Spleen (tissue), 11 donors: ENCODE measurements around the gene VWA3B. TPM values are rescaled to one million over a fixed set of nuclear protein-coding genes. Genes with fewer than 3 reads are reported as not detected.
"Not testable (repeated sequence)": the region's sequence is repeated elsewhere in the genome, so short reads cannot be mapped to it uniquely, and the experiment has no call there.

Experiments used
- DNase-seq: peaks from one replicate; pipeline ENCODE4 v3.0.0-alpha.2; 2020
- H3K27ac ChIP-seq, 8 donors: fragments of 200-600 bp; sonication (generic) in 7 of 8; 1 replicate in 4 of 8; 2 replicates in 4 of 8; pipeline versions ENCODE4 v1.5.0 to v1.8.0; 2016 to 2021; ENCODE audit warnings: inconsistent platforms in 4 of 8, mild to moderate bottlenecking in 4 of 8, moderate library complexity in 1 of 8
- H3K27me3 ChIP-seq, 7 donors: fragments of 200-600 bp; sonication (generic) in 6 of 7; replicated peaks in 1 of 7; 1 replicate in 4 of 7; 2 replicates in 3 of 7; pipeline versions ENCODE4 v1.5.0 to v1.8.0; 2016 to 2021; ENCODE audit warnings: inconsistent platforms in 3 of 7, mild to moderate bottlenecking in 1 of 7
- H3K36me3 ChIP-seq, 6 donors: fragments of 200-600 bp; sonication (generic) in 5 of 6; 1 replicate in 4 of 6; 2 replicates in 2 of 6; pipeline versions ENCODE4 v1.5.0 to v1.8.0; 2016 to 2021; ENCODE audit warnings: inconsistent platforms in 2 of 6
- H3K4me1 ChIP-seq, 6 donors: fragments of 200-600 bp; sonication (generic) in 5 of 6; 1 replicate in 3 of 6; 2 replicates in 3 of 6; pipeline versions ENCODE4 v1.5.0 to v1.8.0; 2016 to 2021; ENCODE audit warnings: inconsistent platforms in 3 of 6
- H3K4me3 ChIP-seq, 8 donors: fragments of 200-600 bp; sonication (generic) in 7 of 8; 1 replicate in 4 of 8; 2 replicates in 4 of 8; pipeline versions ENCODE4 v1.5.0 to v1.8.0; 2016 to 2021; ENCODE audit warnings: inconsistent platforms in 4 of 8, mild to moderate bottlenecking in 4 of 8, moderate library complexity in 2 of 8
- H3K9me3 ChIP-seq, 8 donors: fragments of 200-600 bp; sonication (generic) in 7 of 8; 1 replicate in 4 of 8; 2 replicates in 4 of 8; pipeline versions ENCODE4 v1.5.0 to v1.8.0; 2016 to 2021; ENCODE audit warnings: inconsistent platforms in 4 of 8
- POLR2A ChIP-seq, 3 donors: fragments of 450-650 bp; IDR thresholded peaks; one replicate each; pipeline ENCODE4 v1.5.1; 2017; ENCODE audit warnings: antibody characterized with exemption in 3 of 3, mild to moderate bottlenecking in 1 of 3
- POLR2AphosphoS5 ChIP-seq, 3 donors: sonication (generic); formaldehyde crosslinking; IDR thresholded peaks; one replicate each; pipeline ENCODE4 v1.5.1; 2017; ENCODE audit warnings: antibody characterized with exemption in 3 of 3
- WGBS, 5 donors: extraction: QIAGEN DNeasy Blood & Tissue Kit in 3 of 5; methylation state at CpG; one replicate each; pipeline versions ENCODE4 v1.1.5 to v1.1.7; 2013 to 2018; 5-methylcytosine and 5-hydroxymethylcytosine counted together
- intact Hi-C: fragments of 100-400 bp; cut with DNase I; formaldehyde crosslinking; loops from one replicate; pipeline ENCODE4 v1.15.0; 2023; ENCODE audit warnings: low total_unique reads
- polyA plus RNA-seq, 3 donors: library from polyadenylated mRNA; stranded (reverse); fragments of 200-250 nt; gene quantifications; one replicate each; pipeline ENCODE4 v1.2.1, GENCODE V29; 2013
- total RNA-seq, 7 donors: library from RNA; depleted of rRNA in 3 of 7; stranded (reverse); fragments of >200 nt in 3 of 7; fragmentation: NEBNext Ultra II Directional in 4 of 7; extraction: Animal tissue kit (Norgen Biotek cat#: 25700) in 4 of 7; gene quantifications; one replicate each; pipeline versions ENCODE4 v1.1.0 to v1.2.1, GENCODE V29; 2016 to 2021
- TF ChIP-seq, protein P1 (sequence below), 11 experiments: fragments of 200-600 bp in 7 of 11; fragments of 450-650 bp in 4 of 11; sonication (generic) in 4 of 11; IDR thresholded peaks in 8 of 11; conservative IDR thresholded peaks in 3 of 11; 1 replicate in 7 of 11; 2 replicates in 4 of 11; pipeline versions ENCODE4 v1.4.0 to v1.8.0; 2016 to 2021; ENCODE audit warnings: antibody characterized with exemption in 11 of 11, inconsistent platforms in 4 of 11, mild to moderate bottlenecking in 1 of 11
- donor health status: healthy with polysubstance abuse.
- donor health status: DM: no; HTN: no; CAD: no; lungs with moderate emphysema.
- donor health status: DM: no; HTN: no; CAD: no.
- donor health status: Bipolar disorder and iron deficiency.
- donor health status: healthy.
- donor health status: DM: no; HTN: no; CAD: no.
- donor health status: DM: yes; HTN: yes; CAD: no.

Gene VWA3B
- total and polyA plus RNA-seq, 10 donors, result 0.02 to 0.13 TPM; not detected in 8

DNA sequence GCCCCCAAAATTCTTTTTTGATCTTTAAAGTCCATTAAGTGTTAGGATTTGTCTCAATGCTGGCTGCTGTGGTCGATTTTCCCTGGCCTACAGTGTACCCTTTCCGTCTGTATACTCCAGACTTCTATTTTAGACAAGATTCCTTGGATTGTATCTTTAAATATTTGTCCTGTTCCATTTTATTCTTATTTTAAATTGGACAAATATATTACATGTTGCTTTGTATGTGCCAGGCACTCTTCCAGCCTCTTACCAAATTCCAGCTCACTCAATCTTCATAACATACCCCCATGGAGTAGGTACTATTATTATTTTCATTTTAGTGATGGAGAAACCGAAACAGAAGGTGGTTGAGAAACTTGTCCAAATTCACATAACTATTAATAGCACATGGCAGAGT lies 58.1 kb downstream of the VWA3B start:
- no peak for DNase-seq
- Histone ChIP-seq H3K27me3 (no peaks in the 10 kb centered on the region), H3K4me3 (no peak overlapping the region), H3K36me3 (no peaks in the 10 kb centered on the region), H3K27ac (no peak overlapping the region), H3K9me3 (no peaks in the 10 kb centered on the region), H3K4me1 (peaks cover 0 to 10% (median 0%) of the 10 kb centered on the region in 6 donors)
- no peak for TF ChIP-seq POLR2A (IDR thresholded peaks at IDR 0.05)
- 68 to 85% (median 74%) methylated on average over 3 of the region's 3 CpGs for WGBS, 5 donors
- intact Hi-C loops, result no loop called here

DNA sequence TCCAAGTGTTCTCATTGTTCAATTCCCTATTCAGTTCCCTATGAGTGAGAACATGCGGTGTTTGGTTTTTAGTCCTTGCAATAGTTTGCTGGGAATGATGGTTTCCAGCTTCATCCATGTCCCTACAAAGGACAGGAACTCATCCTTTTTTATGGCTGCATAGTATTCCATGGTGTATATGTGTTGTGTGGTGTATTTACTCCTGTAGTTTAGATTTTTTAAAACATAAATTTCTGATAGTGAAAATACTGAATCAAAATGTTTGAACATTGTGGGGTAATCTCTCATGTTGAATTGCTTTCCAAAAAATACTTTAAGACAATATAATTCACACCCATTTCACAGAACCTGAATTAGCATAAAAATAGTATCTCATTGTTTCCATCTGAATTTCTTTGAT lies 60.9 kb downstream of the VWA3B start:
- WGBS, 5 donors, result 85 to 97% (median 95%) methylated on average over 1 of the region's 1 CpG
- DNase-seq, H3K4me3 ChIP-seq, intact Hi-C loops, H3K27me3 ChIP-seq, H3K9me3 ChIP-seq, H3K27ac ChIP-seq, H3K36me3 ChIP-seq: not testable (repeated sequence)
- H3K4me1 ChIP-seq, result peaks cover 0 to 10% (median 0%) of the 10 kb centered on the region in 6 donors

DNA sequence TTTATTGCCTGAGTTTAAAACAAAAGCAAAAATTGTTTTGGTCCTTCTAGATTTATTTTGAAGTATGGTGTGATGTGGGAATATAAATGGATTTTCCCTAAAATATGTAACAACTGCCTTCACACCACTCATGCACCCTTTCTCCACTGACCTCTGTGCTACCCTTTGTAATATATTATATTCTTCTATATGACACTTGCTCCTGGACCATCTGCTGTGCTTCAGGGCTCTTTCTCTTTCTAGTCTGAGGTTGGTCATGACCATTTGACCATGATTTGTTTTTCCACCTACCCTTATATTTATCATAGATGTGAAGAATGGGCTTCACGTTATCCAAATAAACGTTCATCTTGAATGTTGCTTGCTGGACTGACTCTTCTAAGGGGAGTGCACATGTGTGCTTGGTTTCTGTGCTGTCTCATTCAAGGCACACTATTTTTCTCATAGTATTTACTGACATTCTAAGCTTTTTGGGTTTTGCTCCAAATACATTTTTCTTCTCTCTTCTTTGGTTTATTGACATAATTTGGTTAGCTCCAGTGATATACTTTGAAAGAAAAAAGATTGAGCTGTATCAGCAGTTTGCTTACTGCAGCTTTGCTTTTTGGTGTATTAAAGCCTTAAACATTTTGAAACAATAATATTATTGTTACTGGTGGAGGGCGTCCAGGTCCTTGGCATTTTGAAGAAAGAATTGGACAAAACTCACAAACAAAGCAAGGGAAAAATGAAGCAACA lies 61.8 kb downstream of the VWA3B start:
- TF ChIP-seq, protein P1, sequence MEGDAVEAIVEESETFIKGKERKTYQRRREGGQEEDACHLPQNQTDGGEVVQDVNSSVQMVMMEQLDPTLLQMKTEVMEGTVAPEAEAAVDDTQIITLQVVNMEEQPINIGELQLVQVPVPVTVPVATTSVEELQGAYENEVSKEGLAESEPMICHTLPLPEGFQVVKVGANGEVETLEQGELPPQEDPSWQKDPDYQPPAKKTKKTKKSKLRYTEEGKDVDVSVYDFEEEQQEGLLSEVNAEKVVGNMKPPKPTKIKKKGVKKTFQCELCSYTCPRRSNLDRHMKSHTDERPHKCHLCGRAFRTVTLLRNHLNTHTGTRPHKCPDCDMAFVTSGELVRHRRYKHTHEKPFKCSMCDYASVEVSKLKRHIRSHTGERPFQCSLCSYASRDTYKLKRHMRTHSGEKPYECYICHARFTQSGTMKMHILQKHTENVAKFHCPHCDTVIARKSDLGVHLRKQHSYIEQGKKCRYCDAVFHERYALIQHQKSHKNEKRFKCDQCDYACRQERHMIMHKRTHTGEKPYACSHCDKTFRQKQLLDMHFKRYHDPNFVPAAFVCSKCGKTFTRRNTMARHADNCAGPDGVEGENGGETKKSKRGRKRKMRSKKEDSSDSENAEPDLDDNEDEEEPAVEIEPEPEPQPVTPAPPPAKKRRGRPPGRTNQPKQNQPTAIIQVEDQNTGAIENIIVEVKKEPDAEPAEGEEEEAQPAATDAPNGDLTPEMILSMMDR (IDR thresholded peaks at IDR 0.05 in 8 of 11, conservative IDR thresholded peaks at IDR 0.05 in 3 of 11), result no peak
- TF ChIP-seq POLR2A (IDR thresholded peaks at IDR 0.05), result no peak
- TF ChIP-seq POLR2AphosphoS5 (IDR thresholded peaks at IDR 0.05), result no peak
- 68 to 85% (median 79%) methylated on average over 3 of the region's 3 CpGs for WGBS, 5 donors
- peaks cover 0 to 10% (median 0%) of the 10 kb centered on the region in 6 donors for H3K4me1 ChIP-seq
- no peak for DNase-seq
- H3K36me3 ChIP-seq, result no peaks in the 10 kb centered on the region
- H3K27ac ChIP-seq, result peak overlapping the region in 3 of 8 donors; percentile 42 to 55 (median 44)
- no peaks in the 10 kb centered on the region for H3K27me3 ChIP-seq
- H3K4me3 ChIP-seq, result peak overlapping the region in 2 of 8 donors; percentile 24 to 32
- intact Hi-C loops, result no loop called here
- no peaks in the 10 kb centered on the region for H3K9me3 ChIP-seq

DNA sequence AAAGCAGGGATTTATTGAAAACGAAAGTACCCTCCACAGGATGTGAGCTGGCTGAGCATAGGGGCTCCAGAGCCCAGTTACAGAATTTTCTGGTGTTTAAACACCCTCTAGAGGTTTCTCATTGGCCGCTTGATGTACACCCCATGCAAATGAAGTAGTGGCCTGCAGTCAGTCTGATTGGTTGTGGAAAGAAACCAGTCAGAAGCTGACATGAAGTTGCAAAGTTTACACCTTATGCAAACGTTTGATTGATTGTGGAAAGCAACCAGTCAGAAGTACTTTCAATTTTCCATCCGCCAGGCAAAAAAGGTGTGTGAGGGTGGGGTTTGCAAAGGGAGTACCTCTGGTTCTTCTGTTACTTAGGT lies 62.3 kb downstream of the VWA3B start:
- no peak for DNase-seq
- H3K27me3 ChIP-seq, result no peaks in the 10 kb centered on the region
- no peaks in the 10 kb centered on the region for H3K9me3 ChIP-seq
- peak overlapping the region in 3 of 8 donors; percentile 42 to 55 (median 44) for H3K27ac ChIP-seq
- peaks cover 0 to 10% (median 0%) of the 10 kb centered on the region in 6 donors for H3K4me1 ChIP-seq
- intact Hi-C loops, result no loop called here
- H3K36me3 ChIP-seq, result no peaks in the 10 kb centered on the region
- WGBS, 5 donors, result 36 to 54% (median 42%) methylated on average over 4 of the region's 4 CpGs
- H3K4me3 ChIP-seq, result peak overlapping the region in 2 of 8 donors; percentile 24 to 32
- TF ChIP-seq, protein P1 (IDR thresholded peaks at IDR 0.05 in 8 of 11, conservative IDR thresholded peaks at IDR 0.05 in 3 of 11), result no peak
- no peak for TF ChIP-seq POLR2AphosphoS5 (IDR thresholded peaks at IDR 0.05)
- TF ChIP-seq POLR2A (IDR thresholded peaks at IDR 0.05), result no peak

DNA sequence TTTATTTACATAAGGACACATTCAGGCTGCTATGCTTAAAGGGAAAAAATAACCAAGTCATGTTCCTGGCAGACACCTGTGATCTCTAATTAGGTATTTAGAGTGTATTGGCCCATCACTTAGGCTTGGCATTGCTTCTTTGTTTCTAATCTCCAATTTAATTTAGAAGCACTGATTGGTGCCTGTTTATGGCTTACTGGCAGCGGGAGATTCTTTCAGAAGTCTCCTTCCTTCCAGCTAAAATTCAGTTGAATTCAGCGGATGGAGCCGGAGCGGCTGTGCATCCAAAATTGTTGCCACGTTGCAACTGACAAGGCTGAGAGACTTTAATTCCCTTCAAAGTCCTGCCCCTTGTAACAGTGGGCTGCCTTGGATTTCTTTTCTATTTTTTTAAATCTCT lies 66.5 kb downstream of the VWA3B start:
- no peaks in the 10 kb centered on the region for H3K27me3 ChIP-seq
- H3K9me3 ChIP-seq, result no peaks in the 10 kb centered on the region
- no peak overlapping the region for H3K27ac ChIP-seq
- 91 to 94% (median 94%) methylated on average over 5 of the region's 5 CpGs for WGBS, 5 donors
- H3K4me3 ChIP-seq, result no peak overlapping the region
- peaks cover 0 to 10% (median 0%) of the 10 kb centered on the region in 6 donors for H3K4me1 ChIP-seq
- intact Hi-C loops, result no loop called here
- DNase-seq, result no peak
- H3K36me3 ChIP-seq, result no peaks in the 10 kb centered on the region
- TF ChIP-seq POLR2AphosphoS5 (IDR thresholded peaks at IDR 0.05) (no peak), POLR2A (IDR thresholded peaks at IDR 0.05) (no peak)
- TF ChIP-seq, protein P1 (IDR thresholded peaks at IDR 0.05 in 8 of 11, conservative IDR thresholded peaks at IDR 0.05 in 3 of 11), result no peak
